Lower leg skin (tissue), 4 donors: Measurements from ENCODE around the gene FOXP2. TPM values are rescaled to one million over a fixed set of nuclear protein-coding genes. Genes with fewer than 3 reads are reported as not detected.

Source experiments
- DNase-seq, 2 donors: peaks; one replicate each; pipeline ENCODE4 v3.0.0-alpha.2; 2019; ENCODE audit warnings: low spot score in 2 of 2
- H3K4me3 ChIP-seq: fragments of 200-600 bp; sonication (generic); 2 replicates; pipeline ENCODE4 v1.5.1; 2017; ENCODE audit warnings: mild to moderate bottlenecking, low read depth; ENCODE audit not compliant: poor library complexity, severe bottlenecking
- POLR2A ChIP-seq, 2 donors: fragments of 450-650 bp; IDR thresholded peaks; one replicate each; pipeline ENCODE4 v1.6.1; 2016 to 2017; ENCODE audit warnings: antibody characterized with exemption in 2 of 2, mild to moderate bottlenecking in 1 of 2, moderate library complexity in 1 of 2
- WGBS, 2 donors: methylation state at CpG; one replicate each; pipeline ENCODE4 v1.1.5; 2018; 5-methylcytosine and 5-hydroxymethylcytosine counted together
- intact Hi-C: fragments of 100-400 bp; cut with DNase I; formaldehyde crosslinking; loops from one replicate; pipeline ENCODE4 v1.15.0; 2023; ENCODE audit warnings: low total_unique reads
- total RNA-seq, 4 donors: library from RNA; depleted of rRNA; stranded (reverse); fragments of >200 nt; gene quantifications; one replicate each; pipeline ENCODE4 v1.1.0, GENCODE V29; 2016
- TF ChIP-seq, protein P1 (sequence below), 3 donors: fragments of 450-650 bp; IDR thresholded peaks; one replicate each; pipeline ENCODE4 v1.5.1; 2016; ENCODE audit warnings: antibody characterized with exemption in 3 of 3, mild to moderate bottlenecking in 3 of 3, moderate library complexity in 2 of 3

The FOXP2 gene
- total RNA-seq, 4 donors from 2014 or later = 11.9 to 23.6 (median 18.8) TPM

DNA sequence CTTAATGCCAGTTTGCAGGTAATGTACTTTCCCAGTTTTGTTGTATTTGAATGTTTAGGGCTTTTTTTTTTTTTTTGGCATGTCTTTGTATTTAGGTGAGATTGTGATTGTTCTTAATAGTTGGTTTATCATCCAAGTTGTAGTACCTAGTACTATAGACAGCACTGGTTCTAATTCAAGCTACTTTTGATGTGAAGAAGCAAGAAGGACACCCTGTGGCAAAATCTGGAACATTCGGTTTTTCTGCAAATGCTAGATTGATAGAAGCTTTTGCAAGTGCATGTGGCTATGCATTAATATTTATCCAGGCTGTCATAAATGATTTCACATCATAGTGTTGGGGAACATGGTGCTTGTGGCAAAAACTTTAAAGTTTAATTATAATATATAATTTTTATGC is 248.9 kb downstream of the FOXP2 start:
- 62 to 68% methylated on average over 1 of the region's 1 CpG for WGBS, 2 donors
- no peak for DNase-seq
- intact Hi-C loops = no loop called here
- no peak for TF ChIP-seq POLR2A (IDR thresholded peaks at IDR 0.05)
- TF ChIP-seq, protein P1, sequence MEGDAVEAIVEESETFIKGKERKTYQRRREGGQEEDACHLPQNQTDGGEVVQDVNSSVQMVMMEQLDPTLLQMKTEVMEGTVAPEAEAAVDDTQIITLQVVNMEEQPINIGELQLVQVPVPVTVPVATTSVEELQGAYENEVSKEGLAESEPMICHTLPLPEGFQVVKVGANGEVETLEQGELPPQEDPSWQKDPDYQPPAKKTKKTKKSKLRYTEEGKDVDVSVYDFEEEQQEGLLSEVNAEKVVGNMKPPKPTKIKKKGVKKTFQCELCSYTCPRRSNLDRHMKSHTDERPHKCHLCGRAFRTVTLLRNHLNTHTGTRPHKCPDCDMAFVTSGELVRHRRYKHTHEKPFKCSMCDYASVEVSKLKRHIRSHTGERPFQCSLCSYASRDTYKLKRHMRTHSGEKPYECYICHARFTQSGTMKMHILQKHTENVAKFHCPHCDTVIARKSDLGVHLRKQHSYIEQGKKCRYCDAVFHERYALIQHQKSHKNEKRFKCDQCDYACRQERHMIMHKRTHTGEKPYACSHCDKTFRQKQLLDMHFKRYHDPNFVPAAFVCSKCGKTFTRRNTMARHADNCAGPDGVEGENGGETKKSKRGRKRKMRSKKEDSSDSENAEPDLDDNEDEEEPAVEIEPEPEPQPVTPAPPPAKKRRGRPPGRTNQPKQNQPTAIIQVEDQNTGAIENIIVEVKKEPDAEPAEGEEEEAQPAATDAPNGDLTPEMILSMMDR (IDR thresholded peaks at IDR 0.05) = no peak
- H3K4me3 ChIP-seq = no peak overlapping the region

DNA sequence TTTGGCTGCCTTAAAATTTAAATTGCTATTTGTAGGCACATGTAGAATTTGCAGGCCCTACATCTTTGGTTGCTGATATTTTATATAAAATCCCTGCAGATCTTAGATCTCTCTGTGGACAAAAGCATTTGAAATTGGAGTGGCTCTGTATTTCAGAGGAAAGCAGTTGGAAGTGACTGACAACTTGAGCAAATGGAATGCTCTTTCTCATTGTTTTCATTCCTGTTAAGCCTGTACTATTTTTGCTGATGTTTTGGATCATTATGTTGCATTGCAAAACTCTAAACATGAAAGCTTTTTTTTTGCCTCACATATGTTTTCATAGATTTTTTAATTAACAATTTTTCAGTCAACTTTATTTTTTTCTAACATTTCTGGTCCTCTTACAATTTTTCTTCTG is 256.1 kb downstream of the FOXP2 start:
- H3K4me3 ChIP-seq = no peak overlapping the region
- intact Hi-C loops = no loop called here
- TF ChIP-seq, protein P1 (IDR thresholded peaks at IDR 0.05) = no peak
- no peak for TF ChIP-seq POLR2A (IDR thresholded peaks at IDR 0.05)
- DNase-seq = no peak

DNA sequence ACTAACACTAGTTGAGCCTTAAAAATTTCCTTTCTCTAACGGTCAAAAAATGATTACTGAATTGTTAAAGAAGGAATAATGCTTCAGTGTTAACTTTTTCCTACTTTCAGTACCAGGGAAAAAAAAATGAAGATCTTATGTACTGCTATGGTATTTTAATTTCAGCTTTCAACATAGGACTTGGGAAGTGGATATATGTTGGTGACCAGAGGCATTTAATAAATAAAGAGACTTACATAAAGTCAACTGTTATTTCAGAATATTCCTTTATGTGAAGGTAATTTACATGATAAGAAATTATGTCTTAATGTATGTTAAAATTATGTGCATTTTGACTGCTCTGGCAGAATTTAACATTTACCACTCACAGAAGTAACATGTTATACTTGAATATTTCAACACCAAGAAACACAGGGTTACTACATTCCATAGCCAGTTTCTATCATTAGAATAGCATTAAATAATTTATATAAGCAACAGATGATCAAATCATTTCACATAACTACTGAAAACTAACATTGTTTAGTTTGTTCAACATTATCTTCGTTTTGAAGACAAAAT is 257.0 kb downstream of the FOXP2 start:
- no peak for TF ChIP-seq POLR2A (IDR thresholded peaks at IDR 0.05)
- TF ChIP-seq, protein P1 (IDR thresholded peaks at IDR 0.05) = no peak
- no peak overlapping the region for H3K4me3 ChIP-seq
- DNase-seq = no peak
- 86 to 87% methylated on average over 2 of the region's 2 CpGs for WGBS, 2 donors
- intact Hi-C loops = no loop called here

DNA sequence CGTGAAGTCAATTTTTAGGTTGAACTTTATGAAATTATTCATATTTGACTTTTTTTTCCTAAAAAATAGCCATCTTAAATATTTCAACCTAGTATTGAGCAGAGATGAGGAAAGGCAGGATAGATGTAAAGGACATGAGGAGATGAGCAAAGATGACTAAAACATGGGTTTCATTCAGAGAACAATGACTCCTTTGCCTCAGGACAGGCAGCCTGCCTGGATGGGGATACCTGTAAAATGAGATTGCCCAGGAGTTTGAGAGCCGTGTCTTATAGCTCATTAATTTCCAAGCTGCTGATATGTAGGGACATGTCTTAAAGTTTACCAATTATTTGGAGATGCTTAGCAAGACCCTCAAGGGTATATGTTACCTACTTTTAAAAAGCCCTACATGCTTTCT is 263.5 kb downstream of the FOXP2 start:
- intact Hi-C loops = no loop called here
- no peak for DNase-seq
- no peak for TF ChIP-seq POLR2A (IDR thresholded peaks at IDR 0.05)
- TF ChIP-seq, protein P1 (IDR thresholded peaks at IDR 0.05) = no peak
- H3K4me3 ChIP-seq = no peak overlapping the region
- WGBS, 2 donors = 80 to 86% methylated on average over 2 of the region's 2 CpGs

DNA sequence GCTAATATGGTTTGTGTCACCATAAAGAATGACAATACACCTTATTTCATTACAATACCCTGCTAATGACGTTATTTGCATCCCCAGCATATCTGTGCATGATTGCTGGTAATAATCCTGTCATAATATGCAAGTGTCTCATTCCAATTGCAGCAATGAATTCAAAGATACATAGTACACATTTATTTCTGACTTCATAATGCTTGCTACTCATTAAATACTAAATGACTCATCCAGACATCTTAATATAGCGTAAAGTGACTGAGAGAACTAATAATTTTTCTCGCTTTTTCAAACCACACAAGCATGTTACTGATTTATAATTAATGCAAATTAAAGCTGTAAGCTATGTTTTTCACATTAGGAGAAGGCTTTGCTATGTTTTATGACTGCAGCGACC is 272.6 kb downstream of the FOXP2 start:
- no peak for TF ChIP-seq POLR2A (IDR thresholded peaks at IDR 0.05)
- TF ChIP-seq, protein P1 (IDR thresholded peaks at IDR 0.05) = no peak
- DNase-seq = no peak
- intact Hi-C loops = no loop called here
- H3K4me3 ChIP-seq = no peak overlapping the region
- WGBS, 2 donors = 76 to 78% methylated on average over 4 of the region's 4 CpGs

DNA sequence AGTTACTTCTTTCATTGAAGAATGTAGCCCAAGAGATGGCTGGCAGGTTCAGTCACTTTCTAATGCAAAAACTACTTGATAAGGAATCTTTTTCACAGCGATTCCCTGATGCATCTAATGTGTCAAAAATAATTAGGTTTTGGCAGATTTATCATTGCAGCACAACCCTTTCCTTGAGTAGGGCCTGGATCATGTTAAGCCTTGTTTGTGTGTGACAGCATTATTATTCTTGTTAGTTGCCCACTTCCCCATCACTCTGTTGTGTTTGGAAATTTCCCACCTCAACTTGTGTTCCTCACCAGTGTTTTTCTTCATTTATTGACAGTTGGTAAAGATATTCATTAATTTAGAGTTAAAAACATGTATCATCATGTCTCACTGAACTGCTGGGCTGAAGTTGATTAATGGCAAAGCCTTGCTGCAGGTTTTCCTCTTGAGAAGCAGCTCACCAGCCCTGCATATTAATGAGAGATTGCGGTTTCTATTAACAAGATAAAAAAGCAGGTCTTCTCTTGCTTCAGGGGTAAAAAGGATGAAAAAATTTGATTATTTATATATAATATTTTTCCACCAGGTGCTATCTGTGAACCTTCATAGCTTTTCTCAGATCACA is 273.9 kb downstream of the FOXP2 start:
- DNase-seq = no peak
- intact Hi-C loops = no loop called here
- TF ChIP-seq, protein P1 (IDR thresholded peaks at IDR 0.05) = no peak
- no peak for TF ChIP-seq POLR2A (IDR thresholded peaks at IDR 0.05)
- H3K4me3 ChIP-seq = no peak overlapping the region
- WGBS, 2 donors = 45 to 48% methylated on average over 2 of the region's 2 CpGs
